ENCODE results near the gene PLAAT4.

Gene PLAAT4

DNA sequence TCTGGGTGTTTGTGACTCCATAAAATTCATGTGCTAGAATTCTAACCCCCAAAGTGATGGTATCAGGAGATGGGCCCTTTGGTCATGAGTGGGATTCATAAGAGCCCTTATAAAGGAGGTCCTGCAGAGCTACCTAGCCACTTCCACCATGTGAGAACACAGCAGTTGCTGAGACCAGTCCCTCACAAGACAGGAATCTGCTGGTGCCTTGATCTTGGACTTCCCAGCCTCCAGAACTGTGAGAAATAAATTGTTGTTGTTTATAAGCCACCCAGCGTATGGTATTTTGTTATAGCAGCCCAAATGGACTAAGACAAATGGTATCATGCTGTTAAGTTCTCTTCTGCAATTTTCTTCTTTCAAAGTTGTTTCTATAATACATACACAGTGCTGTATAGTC lies 44.2 kb upstream of the PLAAT4 start:
- H3K4me3 ChIP-seq (ENCODE audit: low read depth, low read length) = no peak overlapping the region
- DNase-seq (ENCODE audit: low read depth) = no peak
- TF ChIP-seq, protein P1, sequence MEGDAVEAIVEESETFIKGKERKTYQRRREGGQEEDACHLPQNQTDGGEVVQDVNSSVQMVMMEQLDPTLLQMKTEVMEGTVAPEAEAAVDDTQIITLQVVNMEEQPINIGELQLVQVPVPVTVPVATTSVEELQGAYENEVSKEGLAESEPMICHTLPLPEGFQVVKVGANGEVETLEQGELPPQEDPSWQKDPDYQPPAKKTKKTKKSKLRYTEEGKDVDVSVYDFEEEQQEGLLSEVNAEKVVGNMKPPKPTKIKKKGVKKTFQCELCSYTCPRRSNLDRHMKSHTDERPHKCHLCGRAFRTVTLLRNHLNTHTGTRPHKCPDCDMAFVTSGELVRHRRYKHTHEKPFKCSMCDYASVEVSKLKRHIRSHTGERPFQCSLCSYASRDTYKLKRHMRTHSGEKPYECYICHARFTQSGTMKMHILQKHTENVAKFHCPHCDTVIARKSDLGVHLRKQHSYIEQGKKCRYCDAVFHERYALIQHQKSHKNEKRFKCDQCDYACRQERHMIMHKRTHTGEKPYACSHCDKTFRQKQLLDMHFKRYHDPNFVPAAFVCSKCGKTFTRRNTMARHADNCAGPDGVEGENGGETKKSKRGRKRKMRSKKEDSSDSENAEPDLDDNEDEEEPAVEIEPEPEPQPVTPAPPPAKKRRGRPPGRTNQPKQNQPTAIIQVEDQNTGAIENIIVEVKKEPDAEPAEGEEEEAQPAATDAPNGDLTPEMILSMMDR (IDR thresholded peaks at IDR 0.05; ENCODE audit: insufficient read depth, low read depth, low read length, missing control alignments) = no peak

DNA sequence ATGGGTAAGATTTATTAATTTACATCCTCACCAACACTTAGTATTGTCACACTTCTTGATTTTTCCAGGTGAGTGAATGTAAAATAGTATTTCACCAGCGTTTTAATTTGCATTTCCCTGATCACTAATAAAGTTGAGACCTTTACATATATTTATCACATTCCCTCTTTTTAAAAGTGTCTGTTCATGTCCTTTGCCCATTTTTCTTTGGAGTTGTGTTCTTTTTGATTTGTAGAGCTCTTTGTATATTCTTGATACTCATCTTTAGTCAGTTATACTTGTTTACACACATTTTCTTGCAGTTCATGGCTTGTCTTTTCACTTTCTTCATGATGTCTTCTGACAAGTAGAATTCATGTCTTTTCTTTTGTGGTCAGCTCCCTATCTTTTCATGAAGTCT lies 43.5 kb upstream of the PLAAT4 start:
- H3K4me3 ChIP-seq (ENCODE audit: low read depth, low read length) = no peak overlapping the region
- TF ChIP-seq, protein P1 (IDR thresholded peaks at IDR 0.05; ENCODE audit: insufficient read depth, low read depth, low read length, missing control alignments) = no peak
- DNase-seq (ENCODE audit: low read depth) = no peak

DNA sequence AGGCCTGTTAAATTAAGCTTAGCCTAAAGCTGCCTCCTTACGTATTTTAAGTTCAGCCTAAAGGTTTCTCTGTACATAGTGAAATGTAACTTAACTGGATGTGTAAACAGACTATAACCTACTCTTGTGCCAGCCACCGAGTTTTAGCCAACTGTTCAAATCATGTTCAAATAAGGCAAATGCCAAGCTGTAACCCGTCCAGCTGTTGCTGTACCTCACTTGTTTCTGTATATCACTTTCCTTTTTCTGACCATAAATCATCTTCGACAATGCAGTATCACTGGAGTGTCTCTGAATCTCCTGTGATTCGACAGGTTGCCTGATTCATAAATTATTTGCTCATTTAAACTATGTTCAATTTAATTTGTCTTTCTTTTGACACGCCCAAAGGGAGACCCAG lies 41.6 kb upstream of the PLAAT4 start:
- H3K4me3 ChIP-seq (ENCODE audit: low read depth, low read length) = no peak overlapping the region
- TF ChIP-seq, protein P1 (IDR thresholded peaks at IDR 0.05; ENCODE audit: insufficient read depth, low read depth, low read length, missing control alignments) = no peak
- no peak for DNase-seq (ENCODE audit: low read depth)

DNA sequence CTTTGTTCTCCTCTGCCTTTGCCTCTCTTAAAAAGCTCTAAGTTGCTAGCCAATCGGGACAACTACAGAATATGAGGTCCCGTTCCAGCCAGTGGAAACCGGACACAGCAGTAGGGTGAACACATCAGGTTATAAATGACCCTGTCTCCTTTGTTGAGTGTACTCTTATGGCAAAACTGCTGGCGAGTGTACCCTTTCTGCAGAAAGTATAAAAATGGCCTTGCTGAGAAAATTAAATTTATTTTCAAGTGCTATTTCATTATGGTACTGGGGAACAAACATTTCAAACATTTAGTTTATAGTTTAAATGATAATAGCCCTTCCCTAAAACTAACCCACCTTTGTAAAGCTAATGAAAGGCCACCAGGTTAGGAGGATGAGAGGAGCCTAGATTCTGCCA lies 36.7 kb upstream of the PLAAT4 start:
- TF ChIP-seq, protein P1 (IDR thresholded peaks at IDR 0.05; ENCODE audit: insufficient read depth, low read depth, low read length, missing control alignments) = no peak
- H3K4me3 ChIP-seq (ENCODE audit: low read depth, low read length) = no peak overlapping the region
- DNase-seq (ENCODE audit: low read depth) = no peak

DNA sequence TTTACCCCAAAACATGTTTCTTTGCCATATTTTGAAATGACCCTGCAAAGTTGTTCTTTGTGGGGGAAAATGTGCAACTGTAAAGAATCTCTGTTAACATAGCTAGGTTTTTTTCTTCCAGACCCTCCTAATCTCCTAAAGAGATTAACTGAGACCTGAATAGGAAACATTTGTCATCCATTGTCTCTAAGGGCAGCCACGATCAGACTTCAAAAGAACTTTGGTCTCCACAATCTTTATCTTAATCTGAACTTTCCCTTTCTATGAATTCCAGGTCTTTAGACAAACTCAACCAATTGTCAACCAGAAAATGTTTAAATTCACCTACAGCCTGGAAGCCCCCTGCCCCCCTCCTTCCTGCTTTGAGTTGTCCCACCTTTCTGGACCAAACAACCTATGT lies 35.4 kb upstream of the PLAAT4 start:
- DNase-seq (ENCODE audit: low read depth) = no peak
- no peak overlapping the region for H3K4me3 ChIP-seq (ENCODE audit: low read depth, low read length)
- TF ChIP-seq, protein P1 (IDR thresholded peaks at IDR 0.05; ENCODE audit: insufficient read depth, low read depth, low read length, missing control alignments) = no peak

DNA sequence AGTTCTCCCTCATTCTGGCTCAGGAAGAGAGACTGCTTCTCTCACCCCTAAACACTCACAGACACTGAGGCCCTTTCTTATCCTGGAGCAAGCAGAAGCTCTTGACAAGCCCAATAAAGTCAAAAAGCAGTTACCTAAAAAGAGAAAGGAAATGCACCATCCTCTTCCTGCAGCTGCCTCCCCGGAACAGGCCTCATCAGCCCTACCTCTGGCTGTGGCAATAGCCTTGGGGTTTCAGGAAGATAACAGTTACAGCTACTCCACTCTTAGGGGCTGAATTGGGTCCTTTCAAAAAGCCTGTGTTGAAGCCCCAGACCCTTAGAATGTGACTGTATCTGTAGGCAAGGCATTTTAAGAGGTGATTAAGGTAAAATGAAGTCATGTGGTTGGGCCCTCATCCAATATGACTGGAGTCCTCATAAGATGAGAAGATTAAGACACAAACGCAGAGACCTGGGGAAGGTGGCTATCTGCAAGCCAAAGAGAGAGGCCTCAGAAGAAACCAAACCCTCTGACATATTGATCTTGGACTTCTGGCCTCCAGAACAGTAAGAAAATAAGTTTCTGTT lies 34.3 kb upstream of the PLAAT4 start:
- DNase-seq (ENCODE audit: low read depth) = peak; percentile 8
- TF ChIP-seq, protein P1 (IDR thresholded peaks at IDR 0.05; ENCODE audit: insufficient read depth, low read depth, low read length, missing control alignments) = no peak

DNA sequence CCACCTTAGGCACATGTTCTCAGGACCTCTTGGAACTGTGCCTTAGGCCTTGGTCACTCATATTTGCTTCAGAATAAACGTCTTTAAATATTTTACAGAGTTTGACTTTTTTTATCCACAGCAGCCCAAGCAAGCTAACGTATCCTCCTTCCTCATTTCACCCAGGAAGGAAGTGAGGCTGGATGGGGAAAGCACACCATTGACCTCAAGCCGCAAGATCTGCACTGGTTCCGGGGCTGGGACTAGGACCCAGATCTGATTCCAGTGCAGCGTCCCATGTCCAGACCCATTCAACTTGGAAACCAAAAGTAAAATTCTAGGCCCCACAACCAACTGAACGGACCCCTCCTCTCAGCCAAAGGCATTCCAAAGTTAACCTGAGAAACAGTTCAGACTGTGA lies 33.1 kb upstream of the PLAAT4 start:
- TF ChIP-seq, protein P1 (IDR thresholded peaks at IDR 0.05; ENCODE audit: insufficient read depth, low read depth, low read length, missing control alignments) = no peak
- DNase-seq (ENCODE audit: low read depth) = no peak
- H3K4me3 ChIP-seq (ENCODE audit: low read depth, low read length) = no peak overlapping the region

More for the DNA sequence above, 34.3 kb upstream of the PLAAT4 start:
- no peak overlapping the region for H3K4me3 ChIP-seq (ENCODE audit: low read depth, low read length)

Data from GM12865 (cell line).